H1 (cell line): ENCODE data around the gene SLC7A8. TPM values are rescaled to one million over a fixed set of nuclear protein-coding genes. Genes with fewer than 3 reads are reported as not detected.

Experiments used
- CTCF ChIA-PET: fragments of 300-600 bp; sonication (Branson Sonifier 250); formaldehyde crosslinking; loops from one replicate; lab custom pipeline; 2021; ENCODE audit not compliant: partially characterized antibody; lab: Charles Lee
- POLR2A ChIA-PET: fragments of 300-600 bp; sonication (Branson Sonifier 250); formaldehyde crosslinking; loops from one replicate; lab custom pipeline; 2021; ENCODE audit warnings: inconsistent platforms; ENCODE audit not compliant: partially characterized antibody; lab: Charles Lee
- DNase-seq, 2 experiments: peaks; one replicate each; pipeline versions ENCODE4 v3.0.0 to v3.0.0-alpha.2; 2010 to 2022; ENCODE audit warnings: low spot score in 2 of 2, low read depth in 1 of 2, mixed read lengths in 1 of 2
- FAIRE-seq: peaks from 2 replicates; lab custom pipeline; 2011; peaks lifted over from hg19 to GRCh38; lab: Jason Lieb, UNC
- H2AFZ ChIP-seq: 2 replicates; pipeline ENCODE4 v1.8.1; 2012; ENCODE audit warnings: low read length, inconsistent platforms
- H2AK5ac ChIP-seq: 2 replicates; pipeline ENCODE4 v1.6.1; 2013; ENCODE audit warnings: low read depth, low read length
- H2BK120ac ChIP-seq: replicated peaks from 2 replicates; pipeline ENCODE3; 2013; ENCODE audit warnings: low read depth, low read length, inconsistent platforms
- H2BK12ac ChIP-seq: 2 replicates; pipeline ENCODE4 v1.6.1; 2013; ENCODE audit warnings: low read depth, low read length
- H2BK15ac ChIP-seq: 2 replicates; pipeline ENCODE4 v1.6.1; 2013; ENCODE audit warnings: low read length
- H2BK20ac ChIP-seq: 2 replicates; pipeline ENCODE4 v1.6.1; 2013; ENCODE audit warnings: low read length
- H2BK5ac ChIP-seq: 2 replicates; pipeline ENCODE4 v1.6.1; 2013; ENCODE audit warnings: low read depth, low read length
- H3K14ac ChIP-seq: 2 replicates; pipeline ENCODE4 v1.6.1; 2013; ENCODE audit warnings: inconsistent platforms; ENCODE audit not compliant: insufficient read length
- H3K18ac ChIP-seq: 2 replicates; pipeline ENCODE4 v1.6.1; 2013; ENCODE audit warnings: low read length; ENCODE audit errors: extremely low read depth
- H3K23ac ChIP-seq: 2 replicates; pipeline ENCODE4 v1.6.1; 2013; ENCODE audit warnings: inconsistent platforms; ENCODE audit not compliant: insufficient read length
- H3K23me2 ChIP-seq: 2 replicates; pipeline ENCODE4 v1.6.1; 2013; ENCODE audit warnings: low read depth, low read length
- H3K27ac ChIP-seq: 2 replicates; pipeline ENCODE4 v1.6.1; 2011; ENCODE audit warnings: low read depth, low read length, inconsistent platforms
- H3K27me3 ChIP-seq, 4 experiments: replicated peaks in 1 of 4; 1 replicate in 1 of 4; 2 replicates in 3 of 4; pipeline versions ENCODE4 v1.6.1 to v1.8.1; 2011 to 2013; ENCODE audit warnings: low read length in 3 of 4, mild to moderate bottlenecking in 3 of 4, inconsistent platforms in 2 of 4, mixed read lengths in 2 of 4, moderate library complexity in 1 of 4; ENCODE audit not compliant: control insufficient read depth in 3 of 4, insufficient read depth in 3 of 4; ENCODE audit errors: extremely low read depth in 1 of 4
- H3K36me3 ChIP-seq, 4 experiments: 2 replicates each; pipeline versions ENCODE4 v1.6.1 to v1.8.1; 2011 to 2013; ENCODE audit warnings: mild to moderate bottlenecking in 4 of 4, low read length in 3 of 4, moderate library complexity in 2 of 4, control low read depth in 1 of 4, inconsistent platforms in 1 of 4; ENCODE audit not compliant: insufficient read depth in 4 of 4, control insufficient read depth in 2 of 4
- H3K4ac ChIP-seq: replicated peaks from 2 replicates; pipeline ENCODE3; 2013; ENCODE audit warnings: low read length, low read depth, mixed read lengths, inconsistent platforms; ENCODE audit not compliant: insufficient read length
- H3K4me1 ChIP-seq, 4 experiments: replicated peaks in 1 of 4; 1 replicate in 1 of 4; 2 replicates in 3 of 4; pipeline versions ENCODE4 v1.6.1 to v1.8.1; 2011 to 2013; ENCODE audit warnings: low read length in 3 of 4, inconsistent platforms in 2 of 4, mixed read lengths in 1 of 4; ENCODE audit not compliant: insufficient read depth in 4 of 4, control insufficient read depth in 3 of 4
- H3K4me2 ChIP-seq, 2 experiments: 2 replicates each; pipeline versions ENCODE4 v1.6.1 to v1.8.1; 2011 to 2013; ENCODE audit warnings: low read depth in 2 of 2, low read length in 2 of 2, control low read depth in 1 of 2, inconsistent platforms in 1 of 2, mild to moderate bottlenecking in 1 of 2; ENCODE audit not compliant: insufficient read depth in 1 of 2
- H3K4me3 ChIP-seq, 4 experiments: fragments of 200-600, 300-600 bp in 1 of 4; sonication (generic), shearing (Covaris generic), sonication (Bioruptor Twin) in 1 of 4; 2 replicates each; pipeline versions ENCODE4 v1.5.1 to v1.8.1; 2011 to 2016; ENCODE audit warnings: low read length in 4 of 4, low read depth in 3 of 4, control low read depth in 2 of 4, inconsistent platforms in 2 of 4, mild to moderate bottlenecking in 2 of 4, mixed read lengths in 1 of 4, moderate library complexity in 1 of 4; ENCODE audit not compliant: insufficient read depth in 2 of 4; ENCODE audit errors: extremely low read depth in 1 of 4
- H3K56ac ChIP-seq: replicated peaks from 2 replicates; pipeline ENCODE3; 2013; ENCODE audit warnings: low read depth, mild to moderate bottlenecking, mixed read lengths, low read length, inconsistent platforms; ENCODE audit not compliant: insufficient read length
- H3K79me1 ChIP-seq: 2 replicates; pipeline ENCODE4 v1.6.1; 2013; ENCODE audit warnings: low read depth, low read length, control low read depth
- H3K79me2 ChIP-seq, 2 experiments: 2 replicates each; pipeline versions ENCODE4 v1.6.1 to v1.8.1; 2012 to 2013; ENCODE audit warnings: low read length in 2 of 2, mild to moderate bottlenecking in 2 of 2, inconsistent platforms in 1 of 2; ENCODE audit not compliant: insufficient read depth in 2 of 2, control insufficient read depth in 1 of 2
- H3K9ac ChIP-seq, 4 experiments: replicated peaks in 1 of 4; 1 replicate in 1 of 4; 2 replicates in 3 of 4; pipeline versions ENCODE4 v1.6.1 to v1.8.1; 2011 to 2013; ENCODE audit warnings: low read depth in 3 of 4, low read length in 3 of 4, control low read depth in 2 of 4, mild to moderate bottlenecking in 2 of 4, moderate library complexity in 2 of 4, inconsistent platforms in 1 of 4; ENCODE audit errors: extremely low read depth in 1 of 4
- H3K9me3 ChIP-seq, 2 experiments: 2 replicates each; pipeline versions ENCODE4 v1.6.1 to v1.8.1; 2012 to 2013; ENCODE audit warnings: mild to moderate bottlenecking in 2 of 2, moderate library complexity in 2 of 2, control low read depth in 1 of 2, inconsistent platforms in 1 of 2, low read depth in 1 of 2, low read length in 1 of 2, mixed read lengths in 1 of 2; ENCODE audit not compliant: insufficient read depth in 2 of 2
- H4K20me1 ChIP-seq, 2 experiments: replicated peaks in 1 of 2; 2 replicates each; pipeline versions ENCODE3 to v1.8.1; 2011 to 2013; ENCODE audit warnings: inconsistent platforms in 2 of 2, low read length in 2 of 2, mild to moderate bottlenecking in 1 of 2; ENCODE audit not compliant: insufficient read depth in 2 of 2, control insufficient read depth in 1 of 2
- H4K5ac ChIP-seq: 2 replicates; pipeline ENCODE4 v1.6.1; 2013; ENCODE audit warnings: low read length, low read depth, mixed read lengths, inconsistent platforms; ENCODE audit not compliant: insufficient read length
- H4K8ac ChIP-seq: 2 replicates; pipeline ENCODE4 v1.8.0; 2013; ENCODE audit warnings: mild to moderate bottlenecking, moderate library complexity, low read length, inconsistent platforms; ENCODE audit not compliant: insufficient read depth; ENCODE audit errors: extremely low read depth
- H4K91ac ChIP-seq: replicated peaks from 2 replicates; pipeline ENCODE3; 2013; ENCODE audit warnings: low read length, mixed read lengths, inconsistent platforms; ENCODE audit not compliant: insufficient read length
- CEBPB ChIP-seq: IDR thresholded peaks from 2 replicates; pipeline ENCODE4 v1.6.1; 2012; ENCODE audit warnings: low read depth, low read length
- CHD1 ChIP-seq: IDR thresholded peaks from 2 replicates; pipeline ENCODE4 v1.6.1; 2012; ENCODE audit warnings: low read depth, low read length, improper control_type of control experiment
- CREB1 ChIP-seq: IDR thresholded peaks from 2 replicates; pipeline ENCODE4 v1.6.1; 2012; ENCODE audit warnings: inconsistent platforms
- FOSL1 ChIP-seq: IDR thresholded peaks from 2 replicates; pipeline ENCODE4 v1.6.1; 2011; ENCODE audit warnings: mild to moderate bottlenecking, low read depth, low read length, moderate library complexity; ENCODE audit not compliant: insufficient read depth
- HDAC2 ChIP-seq, 2 experiments: fragments of 300-600 bp in 1 of 2; sonication (generic) in 1 of 2; IDR thresholded peaks; 2 replicates each; pipeline ENCODE4 v1.6.1; 2011 to 2012; ENCODE audit warnings: low read depth in 2 of 2, low read length in 2 of 2, mild to moderate bottlenecking in 2 of 2, moderate library complexity in 2 of 2, borderline replicate concordance in 1 of 2, inconsistent platforms in 1 of 2
- KDM1A ChIP-seq: fragments of 200-600, 300-600 bp; sonication (generic); IDR thresholded peaks from 2 replicates; pipeline ENCODE4 v1.7.1; 2016; ENCODE audit warnings: mild to moderate bottlenecking, low read length, borderline replicate concordance
- MAX ChIP-seq: IDR thresholded peaks from 2 replicates; pipeline ENCODE4 v1.6.1; 2012; ENCODE audit warnings: inconsistent platforms
- POU5F1 ChIP-seq: IDR thresholded peaks from 2 replicates; pipeline ENCODE4 v1.6.1; 2011; ENCODE audit warnings: low read depth, mild to moderate bottlenecking, low read length, moderate library complexity
- RFX5 ChIP-seq: IDR thresholded peaks from 2 replicates; pipeline ENCODE4 v1.6.1; 2011; ENCODE audit warnings: low read depth, low read length, improper control_type of control experiment, borderline replicate concordance
- SAP30 ChIP-seq: fragments of 300-600 bp; sonication (generic); IDR thresholded peaks from 2 replicates; pipeline ENCODE4 v1.7.1; 2012; ENCODE audit warnings: low read length, moderate library complexity, mild to moderate bottlenecking, inconsistent platforms; ENCODE audit not compliant: insufficient read depth, insufficient replicate concordance
- SRF ChIP-seq: IDR thresholded peaks from 2 replicates; pipeline ENCODE4 v1.6.1; 2011; ENCODE audit warnings: mild to moderate bottlenecking, low read depth, low read length, moderate library complexity
- ZNF274 ChIP-seq: IDR thresholded peaks from 2 replicates; pipeline ENCODE4 v1.7.0; 2012; ENCODE audit warnings: low read length, borderline replicate concordance; ENCODE audit errors: extremely low read depth
- WGBS, 2 experiments: shearing (Covaris generic) in 1 of 2; methylation state at CpG; one replicate each; pipeline versions ENCODE4 v1.1.6 to v1.1.7; 2013 to 2015; ENCODE audit warnings: low lambda C conversion rate in 2 of 2, mixed read lengths in 2 of 2, inconsistent platforms in 1 of 2, low coverage in 1 of 2, missing lambda C conversion rate in 1 of 2; ENCODE audit not compliant: insufficient replicate concordance in 2 of 2, insufficient coverage in 1 of 2, insufficient read length in 1 of 2; ENCODE audit errors: extremely low coverage in 1 of 2, missing lambda C conversion rate in 1 of 2; 5-methylcytosine and 5-hydroxymethylcytosine counted together
- polyA plus RNA-seq, 7 experiments: library from polyadenylated mRNA; depleted of rRNA in 3 of 7; stranded (reverse) in 5 of 7; unstranded in 2 of 7; fragments of >200 nt in 5 of 7; fragments of 200-250 nt in 2 of 7; gene quantifications; 1 replicate in 5 of 7; 2 replicates in 1 of 7; 4 replicates in 1 of 7; pipeline versions ENCODE4 v1.2.1 to v1.2.3, GENCODE V29; 2011 to 2013; ENCODE audit warnings: missing spikeins in 2 of 7, mixed read lengths in 2 of 7
- total RNA-seq: library from RNA; stranded (reverse); fragmentation: NEBNext Ultra II Directional; extraction: Animal tissue kit (Norgen Biotek cat#: 25700); gene quantifications from 2 replicates; pipeline ENCODE4 v1.2.1, GENCODE V29; 2021

The SLC7A8 gene
- total and polyA plus RNA-seq, 2 of the 8 experiments (the other 6 are each of a cell fraction or from before 2014, with no cell fraction given) = 182 to 204 TPM

GRCh38 chr14:23172574-23172973 lies 10.9 kb downstream of the SLC7A8 start:
- no peak for FAIRE-seq
- CTCF ChIA-PET = interaction anchor here (0.7 to 12.1 kb wide), 8 partner anchors 9 to 108 kb away, joined by 3 to 128 read pairs (median 7); partner anchors contain the start of gene SLC7A8
- no peak overlapping the region for H2BK20ac ChIP-seq
- no peak overlapping the region for H3K27ac ChIP-seq
- no peak overlapping the region for H2AK5ac ChIP-seq
- no peak overlapping the region for H3K23ac ChIP-seq
- no peak overlapping the region for H2BK12ac ChIP-seq
- H4K91ac ChIP-seq = no peak overlapping the region
- no peak overlapping the region for H3K18ac ChIP-seq
- H2AFZ ChIP-seq = no peak overlapping the region
- H3K27me3 ChIP-seq = no peaks in the 10 kb centered on the region
- peaks cover 15% of the 10 kb centered on the region for H3K79me1 ChIP-seq
- no peak overlapping the region for H2BK5ac ChIP-seq
- TF ChIP-seq CREB1 (no peak), SAP30 (no peak), CEBPB (no peak), FOSL1 (no peak), SRF (no peak), KDM1A (no peak), POU5F1 (no peak), RFX5 (no peak), ZNF274 (no peak), MAX (no peak), HDAC2 (IDR thresholded peaks at IDR 0.05; ENCODE audit: borderline replicate concordance in 1 of 2, low read depth in 2 of 2, low read length in 2 of 2) (no peak), CHD1 (no peak)
- TF ChIP-seq, all 59 proteins: peak for 0
- peaks cover 3 to 64% of the 10 kb centered on the region in 2 experiments; a peak in 3 of 4 replicates for H3K79me2 ChIP-seq
- H4K5ac ChIP-seq = no peak overlapping the region
- H3K14ac ChIP-seq = no peak overlapping the region
- H3K4me1 ChIP-seq = peaks cover 2 to 17% (median 14%) of the 10 kb centered on the region in 4 experiments; a peak in 5 of 7 replicates
- H3K9ac ChIP-seq = no peak overlapping the region
- no peak overlapping the region for H3K4ac ChIP-seq
- H3K56ac ChIP-seq = no peak overlapping the region
- H4K20me1 ChIP-seq = peaks cover 0 to 10% of the 10 kb centered on the region in 2 experiments
- no peak overlapping the region for H3K4me2 ChIP-seq
- H3K4me3 ChIP-seq = no peak overlapping the region
- no peaks in the 10 kb centered on the region for H3K23me2 ChIP-seq
- no peak overlapping the region for H2BK120ac ChIP-seq
- no peaks in the 10 kb centered on the region for H3K9me3 ChIP-seq
- H3K36me3 ChIP-seq = peaks cover 0 to 15% (median 4%) of the 10 kb centered on the region in 4 experiments; a peak in 7 of 8 replicates
- no peak overlapping the region for H2BK15ac ChIP-seq
- H4K8ac ChIP-seq = peak overlapping the region; percentile 1; the same call in 1 of the 2 replicates
- DNase-seq = no peak
- 86% methylated on average over 3 of the region's 3 CpGs; no CpG with 5 or more reads in 1 of the 2 experiments for WGBS, 2 experiments
- POLR2A ChIA-PET = interaction anchor here (1.0 to 3.2 kb wide), 4 partner anchors 9 to 29 kb away, joined by 3 to 15 read pairs (median 8); no protein-coding TSS in a partner anchor
